PC-3 (cell line): ENCODE data around the gene SEMA3B.

Experiments
- CTCF ChIP-seq: fragments of 300-600 bp; sonication (generic); conservative IDR thresholded peaks from 2 replicates; pipeline ENCODE4 v1.5.1; 2017; ENCODE audit warnings: antibody characterized with exemption, low read depth, mild to moderate bottlenecking, low read length
- EZH2 ChIP-seq: fragments of 300-600 bp; sonication (generic); IDR thresholded peaks from one replicate; pipeline ENCODE4 v1.6.1; 2017; ENCODE audit warnings: antibody characterized with exemption, mild to moderate bottlenecking, low read length; ENCODE audit not compliant: unreplicated experiment
- EZH2phosphoT487 ChIP-seq: fragments of 300-600 bp; sonication (generic); IDR thresholded peaks from 2 replicates; pipeline ENCODE4 v1.6.1; 2018; ENCODE audit warnings: mild to moderate bottlenecking, antibody characterized with exemption, low read length, borderline replicate concordance

DNA sequence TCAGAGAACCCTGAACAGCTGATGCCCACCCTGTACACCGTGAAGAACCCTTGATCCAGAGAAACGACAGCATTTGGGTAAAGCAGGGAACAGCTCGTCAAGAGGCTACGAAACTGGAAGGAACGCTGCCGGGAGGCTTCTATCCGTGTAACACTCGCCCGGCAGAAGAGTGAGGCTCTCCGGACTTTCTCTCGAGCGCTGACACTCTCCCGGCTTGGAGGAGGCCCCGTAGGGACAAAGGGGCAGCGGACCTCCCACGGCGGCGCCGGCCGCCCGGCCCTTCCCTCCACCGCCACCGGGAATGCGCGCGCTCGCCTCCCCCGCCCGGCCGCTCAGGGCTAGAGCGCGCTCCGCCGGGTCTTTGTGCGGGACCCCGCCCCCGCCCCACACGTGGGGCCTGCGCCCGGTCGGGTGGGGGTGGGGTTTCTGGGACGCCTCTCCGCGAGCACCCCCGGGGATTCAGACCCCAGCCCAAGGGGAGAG is 51.9 kb downstream of the SEMA3B start:
- TF ChIP-seq CTCF (no peak), EZH2phosphoT487 (no peak), EZH2 (no peak)
